Amniotic stem cell (primary cell): ENCODE data around the gene SH2B3.
A peak's percentile ranks its signal among the peaks of the same experiment; 100 is the strongest.
"Not testable (repeated sequence)": the region's sequence is repeated elsewhere in the genome, so short reads cannot be mapped to it uniquely, and the experiment has no call there.

ENCODE experiments used
- DNase-seq: peaks from one replicate; lab custom pipeline; 2025; lab: John Stamatoyannopoulos, UW

SH2B3 gene

DNA sequence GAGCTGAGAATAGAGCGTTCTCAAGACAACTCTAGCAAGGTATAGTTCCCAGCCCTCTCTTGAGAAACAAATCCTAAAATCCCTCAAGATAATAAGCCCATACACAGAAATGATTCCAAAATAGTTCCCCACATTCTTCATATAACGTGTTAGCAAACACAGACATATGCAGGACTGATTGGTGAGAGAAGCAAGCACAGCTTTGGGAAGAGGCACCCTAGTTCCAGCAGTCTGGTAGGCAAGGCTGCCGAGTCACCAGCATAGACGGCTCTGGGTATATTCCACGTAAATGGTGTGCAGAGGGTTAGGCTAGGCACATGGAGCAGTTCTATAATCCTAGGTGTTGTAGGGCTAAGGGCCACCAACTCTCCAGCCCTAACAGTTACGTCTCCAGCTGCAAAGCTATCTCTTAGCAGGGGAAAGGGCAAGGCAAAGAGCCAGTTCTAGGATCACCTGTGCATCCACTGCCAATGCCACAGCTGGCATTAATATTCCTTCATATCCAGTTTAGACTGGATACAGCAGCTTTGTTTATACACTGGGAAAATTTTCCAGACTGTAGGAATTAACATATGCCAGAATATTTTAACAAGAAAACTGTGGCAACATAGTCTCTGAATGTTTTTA, 52.9 kb downstream of the SH2B3 start:
- DNase-seq: no peak

DNA sequence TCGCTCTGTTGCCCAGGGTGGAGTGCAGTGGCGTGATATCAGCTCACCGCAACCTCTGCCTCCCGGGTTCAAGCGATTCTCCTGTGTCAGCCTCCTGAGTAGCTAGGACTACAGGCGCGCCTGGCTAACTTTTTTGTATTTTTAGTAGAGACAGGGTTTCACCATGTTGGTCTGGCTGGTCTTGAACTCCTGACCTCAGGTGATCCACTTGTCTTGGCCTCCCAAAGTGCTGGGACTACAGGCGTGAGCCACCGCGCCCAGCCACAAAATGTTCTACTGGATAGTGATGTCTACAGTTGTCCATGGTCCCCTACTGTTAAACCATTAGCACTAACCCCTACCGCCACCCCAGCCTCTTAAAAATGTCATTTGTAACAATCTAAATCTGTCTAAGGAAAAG, 54.4 kb downstream of the SH2B3 start:
- not testable (repeated sequence) for DNase-seq

DNA sequence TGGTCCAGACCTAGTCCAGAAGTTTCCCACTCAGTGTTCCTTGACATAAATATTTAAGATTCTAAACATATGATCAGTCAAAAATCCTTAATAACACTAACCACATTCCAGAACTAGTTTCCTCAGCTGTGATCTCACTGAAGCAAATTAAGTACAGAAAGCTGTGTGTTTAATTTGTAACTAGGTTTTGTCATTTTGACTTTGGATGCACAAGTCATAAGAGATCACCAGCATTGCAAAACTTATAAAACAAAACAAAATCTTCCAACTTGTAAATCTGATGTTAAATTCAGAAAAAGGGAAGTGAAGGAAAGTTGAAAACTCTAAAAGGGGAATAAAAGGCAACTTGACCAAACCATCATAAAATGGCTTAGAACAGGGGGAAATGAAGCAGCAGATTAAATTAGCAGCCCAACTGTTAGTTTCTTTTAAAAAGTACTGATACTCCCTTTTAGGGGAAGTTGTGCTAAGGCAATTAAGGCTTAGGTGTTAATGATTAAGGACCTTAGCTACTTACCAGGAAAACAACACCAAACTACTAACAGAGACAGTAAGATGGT, 56.6 kb downstream of the SH2B3 start:
- no peak for DNase-seq

DNA sequence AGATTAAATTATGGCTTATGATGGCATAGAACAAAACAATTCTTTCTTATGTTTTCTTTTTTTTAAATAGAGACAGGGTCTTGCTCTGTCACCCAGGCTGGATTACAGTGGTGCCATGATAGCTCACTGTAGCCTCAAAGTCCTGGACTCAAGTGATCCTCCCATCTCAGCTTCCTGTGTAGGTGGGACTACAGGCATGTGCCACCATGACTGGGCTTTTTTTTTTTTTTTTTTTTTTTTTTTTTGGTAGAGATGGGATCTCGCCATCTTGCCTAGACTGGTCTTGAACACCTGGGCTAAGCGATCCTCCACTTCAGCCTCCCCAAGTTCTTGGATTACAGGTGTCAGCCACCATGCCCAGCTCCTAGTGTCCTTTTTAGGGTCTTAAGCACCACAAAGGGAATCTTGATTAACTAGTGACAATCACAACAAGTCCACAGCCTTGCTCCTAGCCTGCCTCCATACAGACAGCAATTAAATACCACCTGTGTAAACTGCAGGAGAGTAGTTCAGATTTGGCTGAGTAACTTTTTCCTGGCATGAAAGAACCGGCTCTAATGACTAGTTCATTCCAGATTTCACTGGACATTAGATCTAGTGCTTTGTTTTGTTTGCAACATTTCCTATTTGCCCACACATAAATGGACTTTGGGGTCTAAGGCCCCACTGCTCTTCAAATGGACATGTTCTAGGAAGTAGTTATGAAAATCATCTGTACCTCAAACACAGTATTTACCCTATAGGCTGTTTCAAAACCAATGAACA, 61.6 kb downstream of the SH2B3 start:
- DNase-seq: no peak

DNA sequence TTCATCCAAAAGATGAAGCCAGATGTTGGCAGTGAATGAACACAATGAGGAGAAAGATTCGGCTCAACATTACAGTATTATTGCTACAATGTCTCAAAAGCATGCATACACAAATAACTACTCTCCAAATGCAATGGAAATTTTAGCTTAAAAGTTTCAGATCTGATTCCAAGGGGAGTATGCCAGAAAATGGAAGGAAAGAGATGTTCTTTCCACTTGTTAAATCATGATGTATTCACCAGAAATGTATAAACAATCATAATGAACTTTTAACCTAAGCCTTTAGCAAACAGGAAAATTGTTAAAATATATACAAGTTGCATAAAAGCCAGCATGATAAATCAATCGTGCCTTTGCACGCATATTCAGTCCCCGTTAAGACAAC, 62.1 kb downstream of the SH2B3 start:
- DNase-seq: no peak

DNA sequence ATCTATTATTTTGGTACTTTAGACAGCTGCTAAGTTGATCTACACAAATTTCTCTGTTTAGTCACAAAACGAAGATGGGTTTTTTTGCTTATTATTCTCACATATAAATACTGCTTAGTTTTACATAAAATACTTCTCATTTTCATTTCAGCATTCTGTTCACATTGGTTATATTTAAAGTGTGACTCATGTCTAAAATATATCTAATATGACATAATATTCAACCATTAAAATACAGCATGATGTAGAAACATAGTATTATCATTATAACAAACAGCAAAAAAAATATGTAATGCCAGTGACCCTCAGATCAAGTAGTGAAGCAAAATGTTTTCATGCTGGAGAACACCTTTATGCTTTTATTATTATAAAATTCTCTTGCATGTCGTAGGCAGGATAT, 63.7 kb downstream of the SH2B3 start:
- no peak for DNase-seq

DNA sequence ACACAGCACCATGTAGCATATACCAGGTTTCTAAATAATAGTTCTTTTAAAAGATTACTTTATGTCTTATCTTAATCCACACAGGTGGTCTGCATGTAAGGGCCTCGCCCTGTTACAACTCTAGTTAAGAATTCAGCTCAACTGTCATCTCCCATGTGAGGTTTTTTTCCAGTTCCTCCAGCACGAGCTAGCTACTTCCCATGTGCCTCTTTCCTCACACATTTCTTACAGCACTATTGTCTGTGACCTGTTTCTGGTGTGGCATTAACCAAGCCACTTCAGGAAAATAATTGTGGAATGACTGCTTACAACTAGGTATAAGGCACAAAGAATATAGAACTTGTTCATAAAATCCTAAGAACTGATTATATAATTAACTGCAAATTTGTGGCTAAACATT, 65.5 kb downstream of the SH2B3 start:
- DNase-seq: no peak

DNA sequence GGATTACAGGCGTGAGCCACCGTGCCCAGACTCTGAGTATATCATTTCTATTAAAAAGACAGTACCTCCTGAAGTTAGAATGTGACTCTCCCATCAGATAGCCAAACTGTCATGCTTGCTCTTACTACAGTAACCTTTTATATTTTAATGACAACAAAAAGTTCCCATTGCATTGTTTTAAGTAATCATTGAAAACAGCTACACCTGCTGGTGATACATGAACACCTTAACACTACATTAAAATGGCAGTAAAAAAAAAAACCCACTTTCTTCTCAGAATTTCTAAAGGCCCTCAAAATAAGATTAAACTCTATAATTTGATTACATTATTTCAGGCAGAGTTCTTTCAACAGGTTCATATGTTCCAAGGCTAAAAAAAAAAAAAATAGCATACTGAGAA, 76.7 kb downstream of the SH2B3 start:
- DNase-seq: no peak

DNA sequence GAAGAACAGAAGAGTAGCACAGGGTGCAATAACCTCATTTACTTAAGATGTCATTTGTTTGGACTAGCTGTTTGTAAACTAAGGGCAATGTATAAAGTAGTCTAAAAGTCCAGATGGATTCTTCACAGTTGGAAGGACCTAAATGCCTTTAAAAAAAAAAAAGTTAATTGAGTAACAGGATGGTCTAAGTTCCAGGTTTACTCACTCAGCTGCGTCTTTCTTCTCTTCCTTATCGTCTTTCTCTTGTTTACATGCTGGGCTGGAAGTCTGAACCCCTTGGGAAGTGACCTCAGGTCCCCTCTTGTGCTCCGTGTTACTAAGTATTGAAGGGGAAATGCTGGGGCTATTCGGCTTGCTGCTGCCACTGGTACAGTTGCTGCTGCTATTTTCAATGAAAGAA, 82.5 kb downstream of the SH2B3 start:
- no peak for DNase-seq

DNA sequence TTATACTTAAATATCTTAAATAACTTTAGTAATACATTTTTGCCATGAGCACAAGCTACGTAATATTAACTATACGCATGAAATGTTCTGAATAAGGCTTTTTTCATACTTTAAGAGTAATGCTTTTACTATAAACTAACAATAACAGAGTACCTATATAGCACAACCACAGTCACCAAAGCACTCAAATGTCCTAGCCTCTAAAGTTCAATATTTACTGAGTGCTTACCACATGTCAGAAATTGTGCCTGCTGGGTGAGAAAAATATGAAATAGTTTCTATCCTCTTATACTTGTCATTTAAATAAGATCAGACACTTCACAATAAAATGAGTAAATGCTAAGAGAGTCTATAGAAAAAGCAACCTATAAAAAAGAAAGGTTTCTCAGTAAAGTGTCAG, 83.1 kb downstream of the SH2B3 start:
- DNase-seq: no peak

DNA sequence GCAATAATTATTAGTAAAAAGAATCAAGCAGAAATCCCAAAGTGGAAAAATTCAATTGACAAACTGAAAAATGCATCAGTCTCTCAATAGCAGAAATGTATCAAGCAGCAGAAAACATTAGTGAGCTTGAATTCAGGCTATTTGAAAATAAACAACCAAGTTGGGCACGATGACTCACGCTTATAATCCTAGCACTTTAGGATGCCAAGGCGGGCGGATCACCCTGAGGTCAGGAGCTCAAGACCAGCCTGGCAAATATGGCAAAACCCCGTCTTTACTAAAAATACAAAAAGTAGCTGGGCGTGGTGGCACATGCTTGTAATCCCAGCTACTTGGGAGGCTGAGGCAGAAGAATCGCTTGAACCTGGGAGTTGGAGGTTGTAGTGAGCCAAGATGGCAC, 87.3 kb downstream of the SH2B3 start:
- peak; percentile 14 for DNase-seq

DNA sequence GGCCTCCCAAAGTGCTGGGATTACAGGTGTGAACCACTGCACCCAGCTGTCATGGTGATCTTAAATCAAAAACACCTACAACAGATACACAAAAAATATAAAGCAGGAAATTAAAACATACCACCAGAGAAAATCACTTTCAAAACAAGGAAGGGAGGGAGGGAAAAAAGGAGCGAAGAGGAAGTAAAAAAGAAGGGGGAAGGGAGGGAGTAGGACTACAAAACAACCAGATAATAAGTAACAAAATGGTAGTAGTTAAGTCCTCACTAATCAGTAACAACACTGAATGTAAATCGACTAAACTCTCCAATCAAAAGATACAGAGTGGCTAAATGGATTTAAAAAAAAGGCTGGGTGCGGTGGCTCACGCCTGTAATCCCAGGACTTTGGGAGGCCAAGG, 89.0 kb downstream of the SH2B3 start:
- no peak for DNase-seq
